IMR-90 (cell line): ENCODE results near the gene ZNF385C. TPM values are rescaled to one million over a fixed set of nuclear protein-coding genes. Genes with fewer than 3 reads are reported as not detected.

Source experiments
- ATAC-seq: fragments of 200-7000 bp; cut with Tn5 transposase; 2 replicates; pipeline ENCODE4 v1.9.1; 2020; ENCODE audit warnings: low read depth, mild to moderate bottlenecking, moderate library complexity
- BruUV-seq: library from RNA; stranded (reverse); fragments of 400-500 nt; replicated peaks from 2 replicates; lab custom pipeline; 2021; lab: Mats Ljungman, UMichigan
- CTCF ChIA-PET: fragments of 300-600 bp; formaldehyde crosslinking; extraction: SDS; loops from one replicate; lab custom pipeline; 2021; ENCODE audit warnings: antibody characterized with exemption; lab: Yijun Ruan, JAX
- POLR2A ChIA-PET: fragments of 300-600 bp; sonication (Branson Sonifier 250); formaldehyde crosslinking; loops from one replicate; lab custom pipeline; 2022; ENCODE audit warnings: antibody characterized with exemption; ENCODE audit not compliant: unreplicated experiment; lab: Charles Lee
- DNase-seq: peaks from one replicate; pipeline ENCODE4 v3.0.0; 2013
- H2AFZ ChIP-seq: replicated peaks from 2 replicates; pipeline ENCODE3; 2013; ENCODE audit warnings: low read length, mild to moderate bottlenecking; ENCODE audit not compliant: poor library complexity
- H2AK5ac ChIP-seq: 2 replicates; pipeline ENCODE4 v1.6.1; 2013; ENCODE audit warnings: low read depth, low read length, inconsistent platforms
- H2AK9ac ChIP-seq: replicated peaks from 2 replicates; pipeline ENCODE3; 2013; ENCODE audit warnings: mild to moderate bottlenecking, low read depth, low read length, moderate library complexity; ENCODE audit not compliant: poor library complexity
- H2BK120ac ChIP-seq: 2 replicates; pipeline ENCODE4 v1.6.1; 2013; ENCODE audit warnings: low read depth, low read length, inconsistent platforms
- H2BK15ac ChIP-seq: 3 replicates; pipeline ENCODE4 v1.6.1; 2013; ENCODE audit warnings: low read depth, low read length, inconsistent platforms
- H2BK20ac ChIP-seq: 2 replicates; pipeline ENCODE4 v1.6.1; 2013; ENCODE audit warnings: low read depth, mild to moderate bottlenecking, inconsistent platforms, low read length, moderate library complexity
- H2BK5ac ChIP-seq: 2 replicates; pipeline ENCODE4 v1.6.1; 2013; ENCODE audit warnings: mild to moderate bottlenecking, low read depth, low read length, inconsistent platforms; ENCODE audit not compliant: poor library complexity, severe bottlenecking
- H3K14ac ChIP-seq: replicated peaks from 2 replicates; pipeline ENCODE4 v1.6.1; 2013; ENCODE audit warnings: low read depth, low read length, inconsistent platforms
- H3K18ac ChIP-seq: 2 replicates; pipeline ENCODE4 v1.6.1; 2013; ENCODE audit warnings: low read depth, low read length, control low read depth
- H3K23ac ChIP-seq: 2 replicates; pipeline ENCODE4 v1.6.1; 2013; ENCODE audit warnings: low read depth, low read length, inconsistent platforms
- H3K27ac ChIP-seq: 2 replicates; pipeline ENCODE4 v1.5.1; 2013; ENCODE audit warnings: mild to moderate bottlenecking, control low read depth, low read length; ENCODE audit not compliant: insufficient read depth
- H3K27me3 ChIP-seq: 2 replicates; pipeline ENCODE4 v1.6.1; 2013; ENCODE audit warnings: low read length; ENCODE audit not compliant: control insufficient read depth, insufficient read depth
- H3K36me3 ChIP-seq: 2 replicates; pipeline ENCODE4 v1.6.1; 2013; ENCODE audit warnings: low read length, mixed read lengths; ENCODE audit not compliant: control insufficient read depth, insufficient read depth
- H3K4ac ChIP-seq: 2 replicates; pipeline ENCODE4 v1.6.1; 2013; ENCODE audit warnings: low read depth, low read length, inconsistent platforms
- H3K4me1 ChIP-seq: 2 replicates; pipeline ENCODE4 v1.6.1; 2013; ENCODE audit warnings: low read length, mixed read lengths; ENCODE audit not compliant: control insufficient read depth, insufficient read depth
- H3K4me2 ChIP-seq: 2 replicates; pipeline ENCODE4 v1.6.1; 2013; ENCODE audit warnings: low read depth, mild to moderate bottlenecking, control low read depth, low read length, moderate library complexity
- H3K4me3 ChIP-seq: 2 replicates; pipeline ENCODE4 v1.5.1; 2013; ENCODE audit warnings: low read depth, mild to moderate bottlenecking, control low read depth, low read length, moderate library complexity; ENCODE audit not compliant: insufficient read depth
- H3K56ac ChIP-seq: 2 replicates; pipeline ENCODE4 v1.6.1; 2013; ENCODE audit warnings: low read length, inconsistent platforms; ENCODE audit not compliant: insufficient read depth; ENCODE audit errors: extremely low read depth
- H3K79me1 ChIP-seq, 2 experiments: 2 replicates each; pipeline ENCODE4 v1.6.1; 2013; ENCODE audit warnings: low read length in 2 of 2, inconsistent platforms in 1 of 2, low read depth in 1 of 2
- H3K9ac ChIP-seq: 2 replicates; pipeline ENCODE4 v1.6.1; 2013; ENCODE audit warnings: low read depth, low read length, control low read depth
- H3K9me1 ChIP-seq: 2 replicates; pipeline ENCODE4 v1.6.1; 2013; ENCODE audit warnings: low read length, inconsistent platforms; ENCODE audit not compliant: insufficient read depth
- H3K9me3 ChIP-seq: 2 replicates; pipeline ENCODE4 v1.6.1; 2013; ENCODE audit warnings: low read length; ENCODE audit not compliant: control insufficient read depth, insufficient read depth
- H4K20me1 ChIP-seq: 2 replicates; pipeline ENCODE4 v1.6.1; 2013; ENCODE audit warnings: low read length, inconsistent platforms; ENCODE audit not compliant: insufficient read depth
- H4K5ac ChIP-seq: 2 replicates; pipeline ENCODE4 v1.6.1; 2013; ENCODE audit warnings: mild to moderate bottlenecking, low read depth, low read length, control low read depth
- H4K8ac ChIP-seq, 2 experiments: 2 replicates each; pipeline ENCODE4 v1.6.1; 2013; ENCODE audit warnings: low read depth in 2 of 2, low read length in 2 of 2, control low read depth in 1 of 2, inconsistent platforms in 1 of 2
- H4K91ac ChIP-seq: 2 replicates; pipeline ENCODE4 v1.6.1; 2013; ENCODE audit warnings: low read depth, low read length, inconsistent platforms; ENCODE audit not compliant: insufficient read depth
- BHLHE40 ChIP-seq: fragments of 150-350 bp; IDR thresholded peaks from 2 replicates; pipeline ENCODE4 v1.6.1; 2016; ENCODE audit warnings: mild to moderate bottlenecking, low read depth, low read length
- CEBPB ChIP-seq: IDR thresholded peaks from 2 replicates; pipeline ENCODE4 v1.6.1; 2012; ENCODE audit warnings: low read depth, low read length, improper control_type of control experiment
- CHD1 ChIP-seq: IDR thresholded peaks from 2 replicates; pipeline ENCODE4 v1.6.1; 2012; ENCODE audit warnings: low read depth, low read length, improper control_type of control experiment
- MAFK ChIP-seq: IDR thresholded peaks from 2 replicates; pipeline ENCODE4 v1.6.1; 2012; ENCODE audit warnings: low read depth, low read length, improper control_type of control experiment
- MAZ ChIP-seq: IDR thresholded peaks from 2 replicates; pipeline ENCODE4 v1.6.1; 2012; ENCODE audit warnings: low read depth, mild to moderate bottlenecking, low read length, improper control_type of control experiment, moderate library complexity, borderline replicate concordance
- MXI1 ChIP-seq: IDR thresholded peaks from 2 replicates; pipeline ENCODE4 v1.6.1; 2012; ENCODE audit warnings: low read depth, mild to moderate bottlenecking, low read length, moderate library complexity, borderline replicate concordance
- NFE2L2 ChIP-seq: fragments of 150-350 bp; IDR thresholded peaks from 2 replicates; pipeline ENCODE4 v1.6.1; 2016; ENCODE audit warnings: low read depth, mild to moderate bottlenecking, low read length
- POLR2A ChIP-seq: IDR thresholded peaks from 2 replicates; pipeline ENCODE4 v1.6.1; 2012; ENCODE audit warnings: mild to moderate bottlenecking, low read depth, low read length
- RFX5 ChIP-seq: IDR thresholded peaks from 2 replicates; pipeline ENCODE4 v1.8.0; 2012; ENCODE audit warnings: low read depth, mild to moderate bottlenecking, low read length, moderate library complexity
- SMC3 ChIP-seq: fragments of 150-350 bp; IDR thresholded peaks from 2 replicates; pipeline ENCODE4 v1.6.1; 2016; ENCODE audit warnings: low read depth, mild to moderate bottlenecking, antibody characterized with exemption, low read length, moderate library complexity
- WGBS, 2 experiments: methylation state at CpG; one replicate each; pipeline versions ENCODE4 v1.1.5 to v1.1.7; 2013; ENCODE audit warnings: missing lambda C conversion rate in 2 of 2; ENCODE audit not compliant: insufficient read length in 1 of 2; ENCODE audit errors: extremely low coverage in 2 of 2; 5-methylcytosine and 5-hydroxymethylcytosine counted together
- dilution Hi-C: fragments of 300-500 bp; cut with HindIII; formaldehyde crosslinking; loops from one replicate; pipeline ENCODE4 v1.14.3; 2018; ENCODE audit warnings: low sequenced_read_pairs; ENCODE audit not compliant: unreplicated experiment
- in situ Hi-C: fragments of 300-500 bp; cut with MboI; formaldehyde crosslinking; loops from 3 replicates; pipeline ENCODE4 v1.14.3; 2019; ENCODE audit warnings: low sequenced_read_pairs, inconsistent platforms, mixed read lengths
- intact Hi-C: fragments of 100-400 bp; cut with micrococcal nuclease; formaldehyde crosslinking; loops from 2 replicates; pipeline ENCODE4 v1.10.0; 2022
- polyA plus RNA-seq, 3 experiments: library from polyadenylated mRNA; depleted of rRNA; stranded (reverse); fragments of >200 nt; gene quantifications; 2 replicates each; pipeline ENCODE4 v1.2.3, GENCODE V29; 2012; ENCODE audit warnings: low replicate concordance in 1 of 3
- total RNA-seq: library from RNA; depleted of rRNA; stranded (reverse); fragments of >200 nt; gene quantifications from 2 replicates; pipeline ENCODE4 v1.2.3, GENCODE V29; 2012

Gene ZNF385C
- total and polyA plus RNA-seq, 2 of the 4 experiments (the other 2 are of a cell fraction): not detected

- CTCF ChIA-PET: no interaction called here
- DNase-seq (peak; percentile 33), ATAC-seq (peak; percentile 42)
- H4K91ac ChIP-seq: no peak overlapping the region
- no peak overlapping the region for H2BK15ac ChIP-seq
- H3K18ac ChIP-seq: no peak overlapping the region
- intact Hi-C loops: loop anchor here (10.0 kb wide), 1 partner anchor 386 kb away; no protein-coding TSS in a partner anchor
- H3K9me3 ChIP-seq: no peaks in the 10 kb centered on the region
- no peaks in the 10 kb centered on the region for H3K27me3 ChIP-seq
- 76% methylated on average over 5 of the region's 7 CpGs; no CpG with 5 or more reads in 1 of the 2 experiments for WGBS, 2 experiments
- peaks cover 36% of the 10 kb centered on the region for H3K4me1 ChIP-seq
- peak overlapping the region; percentile 38; the same call in 1 of the 2 replicates for H3K23ac ChIP-seq
- H2BK20ac ChIP-seq: no peak overlapping the region
- no peak overlapping the region for H3K27ac ChIP-seq
- H3K36me3 ChIP-seq: peaks cover 10% of the 10 kb centered on the region
- H4K20me1 ChIP-seq: peaks cover 80% of the 10 kb centered on the region
- H4K8ac ChIP-seq: no peak overlapping the region
- H3K79me1 ChIP-seq: peaks cover 30 to 89% of the 10 kb centered on the region in 2 experiments
- H3K14ac ChIP-seq: peak overlapping the region; percentile 22
- no peak overlapping the region for H3K4me2 ChIP-seq
- H2AK5ac ChIP-seq: no peak overlapping the region
- dilution Hi-C loops: no loop called here
- H4K5ac ChIP-seq: no peak overlapping the region
- TF ChIP-seq BHLHE40 (no peak), NFE2L2 (no peak), RFX5 (no peak), SMC3 (no peak), CEBPB (no peak), MAFK (no peak), POLR2A (no peak), MXI1 (no peak), CHD1 (no peak), MAZ (no peak)
- POLR2A ChIA-PET: no interaction called here
- H2AK9ac ChIP-seq: no peak overlapping the region
- no peak overlapping the region for H2BK5ac ChIP-seq
- H3K4me3 ChIP-seq: no peak overlapping the region
- H3K4ac ChIP-seq: peak overlapping the region; percentile 45; the same call in 1 of the 2 replicates
- H3K9me1 ChIP-seq: peaks cover 54% of the 10 kb centered on the region
- H3K56ac ChIP-seq: no peak overlapping the region
- in situ Hi-C loops: no loop called here
- no peak overlapping the region for H3K9ac ChIP-seq
- peak overlapping the region; percentile 23 for H2AFZ ChIP-seq
- no TSS peak for BruUV-seq
- peak overlapping the region; percentile 40; the same call in 1 of the 2 replicates for H2BK120ac ChIP-seq
Measured at GRCh38 chr17:42138749-42139492, 40.6 kb upstream of the ZNF385C start.
